Airway epithelial cell (primary cell): ENCODE data around the gene KLK6. TPM values are rescaled to one million over a fixed set of nuclear protein-coding genes. Genes with fewer than 3 reads are reported as not detected.

ENCODE experiments used
- total RNA-seq: library from RNA; depleted of rRNA; stranded (reverse); fragments of >200 nt; gene quantifications from 2 replicates; pipeline ENCODE4 v1.2.3, GENCODE V29; 2015

The KLK6 gene
- 2.2 and 2.8 TPM in 2 replicates for total RNA-seq

GRCh38 chr19:50969413-50969760 lies at the start of gene KLK6:
KLK6 (minus strand) TSS chr19:50969591; CDS start chr19:50968104, 1,487 bp downstream.

GRCh38 chr19:51001515-51001914 lies 32.1 kb upstream of the KLK6 start, which contains the start of gene KLK8:
KLK8 (minus strand) TSS chr19:51001604; CDS start chr19:51001167, 437 bp downstream.

GRCh38 chr19:50983625-50984292 lies 14.4 kb upstream of the KLK6 start, which contains the start of gene KLK7:
KLK7 (minus strand) TSS chr19:50983917; CDS start chr19:50982399, 1,518 bp downstream.

GRCh38 chr19:50952910-50953309 lies 16.5 kb downstream of the KLK6 start, which contains the start of gene KLK5:
KLK5 (minus strand) TSS chr19:50953038; CDS start chr19:50952657, 381 bp downstream.

GRCh38 chr19:50911206-50912101 lies 57.9 kb downstream of the KLK6 start, which contains the start of gene KLK4:
KLK4 (minus strand) TSS chr19:50911395; CDS start chr19:50910738, 657 bp downstream.

Other genes with a start within 250 kb of the KLK6 start
- gene SHANK1, start 249.8 kb downstream of the KLK6 start, total RNA-seq = 0.35 TPM in 1 of 2 replicates, not detected in the other
- gene CLEC11A, start 246.2 kb downstream of the KLK6 start, total RNA-seq = 3.7 and 4.9 TPM in 2 replicates
- gene GPR32, start 199.1 kb downstream of the KLK6 start, total RNA-seq = not detected in 2 replicates
- gene ACP4, start 179.2 kb downstream of the KLK6 start, total RNA-seq = not detected in 2 replicates
- gene KLK1, start 145.8 kb downstream of the KLK6 start, total RNA-seq = 1.3 TPM in 1 of 2 replicates, not detected in the other
- not detected in 2 replicates for gene KLK15, start 136.0 kb downstream of the KLK6 start, total RNA-seq
- gene KLK3, start 114.7 kb downstream of the KLK6 start, total RNA-seq = not detected in 2 replicates
- not detected in 2 replicates for gene KLK2, start 96.2 kb downstream of the KLK6 start, total RNA-seq
- gene KLK4, start 58.2 kb downstream of the KLK6 start, total RNA-seq = not detected in 2 replicates
- gene KLK5, start 16.6 kb downstream of the KLK6 start, total RNA-seq = 41.5 and 42.7 TPM in 2 replicates
- gene KLK7, start 14.3 kb upstream of the KLK6 start, total RNA-seq = 60.4 and 65.1 TPM in 2 replicates
- 56.3 and 78.2 TPM in 2 replicates for gene KLK8, start 32.0 kb upstream of the KLK6 start, total RNA-seq
- gene KLK10, start 50.1 kb upstream of the KLK6 start, total RNA-seq = 183 and 202 TPM in 2 replicates
- gene KLK11, start 57.0 kb upstream of the KLK6 start, total RNA-seq = 42.9 and 68.4 TPM in 2 replicates
- 30.3 and 33.1 TPM in 2 replicates for gene KLK12, start 65.4 kb upstream of the KLK6 start, total RNA-seq
- 1.3 and 1.5 TPM in 2 replicates for gene KLK13, start 95.5 kb upstream of the KLK6 start, total RNA-seq
- not detected in 2 replicates for gene KLK14, start 113.3 kb upstream of the KLK6 start, total RNA-seq
- gene CTU1, start 138.8 kb upstream of the KLK6 start, total RNA-seq = 14.5 and 18.1 TPM in 2 replicates
- gene SIGLEC9, start 155.3 kb upstream of the KLK6 start, total RNA-seq = not detected in 2 replicates
- not detected in 2 replicates for gene SIGLEC7, start 172.7 kb upstream of the KLK6 start, total RNA-seq